ENCODE results near the gene GMIP.
"Not testable (repeated sequence)": the region's sequence is repeated elsewhere in the genome, so short reads cannot be mapped to it uniquely, and the experiment has no call there.

The GMIP gene

GRCh38 chr19:19613506-19613905 is 30.0 kb downstream of the GMIP start:
- in situ Hi-C loops (cut with MboI; ENCODE audit: low sequenced_read_pairs): no loop called here

GRCh38 chr19:19610376-19611202 is 32.9 kb downstream of the GMIP start:
- in situ Hi-C loops (cut with MboI; ENCODE audit: low sequenced_read_pairs): no loop called here

- in situ Hi-C loops (cut with MboI; ENCODE audit: low sequenced_read_pairs): not testable (repeated sequence)
These were observed 36.8 kb downstream of the GMIP start for GRCh38 chr19:19606686-19607085.

GRCh38 chr19:19606021-19606420 is 37.4 kb downstream of the GMIP start:
- in situ Hi-C loops (cut with MboI; ENCODE audit: low sequenced_read_pairs): no loop called here

- in situ Hi-C loops (cut with MboI; ENCODE audit: low sequenced_read_pairs): no loop called here
These were observed 40.6 kb downstream of the GMIP start for GRCh38 chr19:19602713-19603324.

- in situ Hi-C loops (cut with MboI; ENCODE audit: low sequenced_read_pairs): no loop called here
These were observed 41.2 kb downstream of the GMIP start for GRCh38 chr19:19602136-19602712.

GRCh38 chr19:19600793-19601330 is 42.6 kb downstream of the GMIP start:
- in situ Hi-C loops (cut with MboI; ENCODE audit: low sequenced_read_pairs): no loop called here

- in situ Hi-C loops (cut with MboI; ENCODE audit: low sequenced_read_pairs): not testable (repeated sequence)
These were observed 44.6 kb downstream of the GMIP start for GRCh38 chr19:19598728-19599451.

- in situ Hi-C loops (cut with MboI; ENCODE audit: low sequenced_read_pairs): no loop called here
These were observed 45.6 kb downstream of the GMIP start for GRCh38 chr19:19597809-19598306.

GRCh38 chr19:19595171-19595701 is 48.2 kb downstream of the GMIP start:
- in situ Hi-C loops (cut with MboI; ENCODE audit: low sequenced_read_pairs): no loop called here

GRCh38 chr19:19594381-19594780 is 49.1 kb downstream of the GMIP start:
- in situ Hi-C loops (cut with MboI; ENCODE audit: low sequenced_read_pairs): no loop called here

- in situ Hi-C loops (cut with MboI; ENCODE audit: low sequenced_read_pairs): no loop called here
These were observed 50.8 kb downstream of the GMIP start for GRCh38 chr19:19592690-19593089.

GRCh38 chr19:19591133-19591825 is 52.2 kb downstream of the GMIP start:
- in situ Hi-C loops (cut with MboI; ENCODE audit: low sequenced_read_pairs): no loop called here

- in situ Hi-C loops (cut with MboI; ENCODE audit: low sequenced_read_pairs): no loop called here
These were observed 54.9 kb downstream of the GMIP start for GRCh38 chr19:19588546-19588945.

GRCh38 chr19:19587771-19588170 is 55.7 kb downstream of the GMIP start:
- in situ Hi-C loops (cut with MboI; ENCODE audit: low sequenced_read_pairs): no loop called here

- in situ Hi-C loops (cut with MboI; ENCODE audit: low sequenced_read_pairs): no loop called here
These were observed 59.1 kb downstream of the GMIP start for GRCh38 chr19:19584356-19584755.

GRCh38 chr19:19582471-19582870 is 61.0 kb downstream of the GMIP start:
- in situ Hi-C loops (cut with MboI; ENCODE audit: low sequenced_read_pairs): no loop called here

- in situ Hi-C loops (cut with MboI; ENCODE audit: low sequenced_read_pairs): no loop called here
These were observed 62.1 kb downstream of the GMIP start for GRCh38 chr19:19581391-19581790.

GRCh38 chr19:19580418-19580817 is 63.0 kb downstream of the GMIP start:
- in situ Hi-C loops (cut with MboI; ENCODE audit: low sequenced_read_pairs): no loop called here

All from hTERT RPE-1 (cell line).